Endothelial cell of umbilical vein (primary cell): Measurements from ENCODE around the gene ACSL6.

ENCODE experiments used
- CTCF ChIP-seq, 2 donors: IDR thresholded peaks; 1 replicate in 1 of 2; 2 replicates in 1 of 2; pipeline ENCODE4 v1.5.1; 2011; ENCODE audit warnings: low read length in 2 of 2, mild to moderate bottlenecking in 2 of 2, moderate library complexity in 2 of 2, control low read depth in 1 of 2, inconsistent platforms in 1 of 2, low read depth in 1 of 2; ENCODE audit not compliant: insufficient read depth in 1 of 2; ENCODE audit errors: extremely low read depth in 1 of 2
- POLR2AphosphoS5 ChIP-seq: IDR thresholded peaks from 2 replicates; pipeline ENCODE4 v1.6.1; 2012; ENCODE audit warnings: low read depth, mild to moderate bottlenecking, control low read depth, low read length, moderate library complexity; ENCODE audit not compliant: insufficient read depth
- TF ChIP-seq, protein P1 (sequence below): IDR thresholded peaks from 2 replicates; pipeline ENCODE4 v1.6.1; 2011; ENCODE audit not compliant: insufficient read depth, insufficient read length

DNA sequence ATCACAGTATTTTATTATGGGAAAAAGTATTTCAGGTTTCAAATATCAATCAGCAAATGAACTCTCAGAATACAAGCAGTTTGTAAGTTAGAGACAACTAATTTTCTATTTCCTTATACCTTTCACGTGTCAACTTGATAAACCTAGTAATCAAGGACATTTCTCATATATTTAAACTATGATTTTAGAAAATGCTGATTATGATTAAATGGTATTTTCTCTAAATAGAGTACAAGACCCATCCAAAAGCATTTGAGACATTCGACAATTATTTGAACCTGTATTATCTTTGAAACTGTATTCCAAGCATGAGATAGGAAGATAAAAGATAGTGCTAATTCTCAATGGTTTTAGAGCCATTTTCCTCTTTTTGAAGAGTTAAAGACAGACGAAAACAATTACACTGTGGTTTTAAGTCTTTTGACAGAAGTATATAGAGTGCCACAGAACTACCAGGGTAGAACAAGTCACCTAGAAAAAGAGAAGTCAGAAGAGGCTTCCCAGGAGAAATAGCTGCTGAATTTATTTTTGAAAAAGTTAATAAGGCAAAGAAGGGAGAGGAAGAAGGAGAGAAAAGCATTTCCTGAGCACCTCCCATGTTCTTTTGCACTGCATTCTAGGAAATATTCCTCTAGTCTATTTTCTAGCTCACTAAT, 71.6 kb downstream of the ACSL6 start:
- TF ChIP-seq CTCF (IDR thresholded peaks at IDR 0.05; ENCODE audit: extremely low read depth in 1 of 2, insufficient read depth in 1 of 2, low read depth in 1 of 2, low read length in 2 of 2), result no peak
- no peak for TF ChIP-seq POLR2AphosphoS5
- TF ChIP-seq, protein P1, sequence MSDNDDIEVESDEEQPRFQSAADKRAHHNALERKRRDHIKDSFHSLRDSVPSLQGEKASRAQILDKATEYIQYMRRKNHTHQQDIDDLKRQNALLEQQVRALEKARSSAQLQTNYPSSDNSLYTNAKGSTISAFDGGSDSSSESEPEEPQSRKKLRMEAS, result no peak
